Gastroesophageal sphincter (tissue), 4 donors: Measurements from ENCODE around the gene RAB11FIP5. TPM values are rescaled to one million over a fixed set of nuclear protein-coding genes. Genes with fewer than 3 reads are reported as not detected.

Experiments used
- ATAC-seq: fragments of 150-250 bp; one replicate; pipeline ENCODE4 v1.9.1; 2016; ENCODE audit warnings: mild to moderate bottlenecking, moderate library complexity
- H3K27ac ChIP-seq, 4 donors: fragments of 200-600 bp; sonication (generic) in 3 of 4; 1 replicate in 3 of 4; 2 replicates in 1 of 4; pipeline ENCODE4 v1.5.1; 2016 to 2019
- H3K27me3 ChIP-seq: fragments of 200-600 bp; sonication (generic); one replicate; pipeline ENCODE4 v1.5.1; 2019
- H3K36me3 ChIP-seq, 2 donors: fragments of 200-600 bp; sonication (generic); one replicate each; pipeline ENCODE4 v1.5.1; 2019; ENCODE audit warnings: control low read depth in 1 of 2
- H3K4me1 ChIP-seq, 3 donors: fragments of 200-600 bp; sonication (generic); 1 replicate in 2 of 3; 2 replicates in 1 of 3; pipeline ENCODE4 v1.5.1; 2016 to 2019; ENCODE audit warnings: control low read depth in 2 of 3
- H3K4me3 ChIP-seq, 2 donors: fragments of 200-600 bp; sonication (generic); one replicate each; pipeline ENCODE4 v1.5.1; 2019; ENCODE audit warnings: mild to moderate bottlenecking in 1 of 2, moderate library complexity in 1 of 2
- H3K9me3 ChIP-seq, 3 donors: fragments of 200-600 bp; sonication (generic); one replicate each; pipeline ENCODE4 v1.5.1; 2017 to 2019; ENCODE audit warnings: control low read depth in 2 of 3
- EP300 ChIP-seq: sonication (generic); formaldehyde crosslinking; IDR thresholded peaks from one replicate; pipeline ENCODE4 v1.6.1; 2017; ENCODE audit warnings: antibody characterized with exemption, mild to moderate bottlenecking
- POLR2A ChIP-seq, 2 donors: fragments of 450-650 bp; IDR thresholded peaks; one replicate each; pipeline ENCODE4 v1.6.1; 2017; ENCODE audit warnings: antibody characterized with exemption in 2 of 2, mild to moderate bottlenecking in 2 of 2, moderate library complexity in 1 of 2
- POLR2AphosphoS5 ChIP-seq: sonication (generic); formaldehyde crosslinking; IDR thresholded peaks from one replicate; pipeline ENCODE4 v1.6.1; 2017; ENCODE audit warnings: antibody characterized with exemption
- WGBS, 2 donors: methylation state at CpG; one replicate each; pipeline ENCODE4 v1.1.5; 2018; ENCODE audit warnings: low coverage in 1 of 2; 5-methylcytosine and 5-hydroxymethylcytosine counted together
- total RNA-seq, 4 donors: library from RNA; depleted of rRNA; stranded (reverse); fragments of >200 nt; gene quantifications; one replicate each; pipeline ENCODE4 v1.1.0, GENCODE V29; 2016
- TF ChIP-seq, protein P1 (sequence below), 4 experiments: fragments of 200-600 bp in 2 of 4; fragments of 450-650 bp in 2 of 4; sonication (generic) in 1 of 4; IDR thresholded peaks; one replicate each; pipeline ENCODE4 v1.5.1; 2017 to 2019; ENCODE audit warnings: antibody characterized with exemption in 4 of 4, mild to moderate bottlenecking in 2 of 4, moderate library complexity in 2 of 4

The RAB11FIP5 gene
- total RNA-seq, 4 donors from 2014 or later = 25.4 to 49.5 (median 29.4) TPM

DNA sequence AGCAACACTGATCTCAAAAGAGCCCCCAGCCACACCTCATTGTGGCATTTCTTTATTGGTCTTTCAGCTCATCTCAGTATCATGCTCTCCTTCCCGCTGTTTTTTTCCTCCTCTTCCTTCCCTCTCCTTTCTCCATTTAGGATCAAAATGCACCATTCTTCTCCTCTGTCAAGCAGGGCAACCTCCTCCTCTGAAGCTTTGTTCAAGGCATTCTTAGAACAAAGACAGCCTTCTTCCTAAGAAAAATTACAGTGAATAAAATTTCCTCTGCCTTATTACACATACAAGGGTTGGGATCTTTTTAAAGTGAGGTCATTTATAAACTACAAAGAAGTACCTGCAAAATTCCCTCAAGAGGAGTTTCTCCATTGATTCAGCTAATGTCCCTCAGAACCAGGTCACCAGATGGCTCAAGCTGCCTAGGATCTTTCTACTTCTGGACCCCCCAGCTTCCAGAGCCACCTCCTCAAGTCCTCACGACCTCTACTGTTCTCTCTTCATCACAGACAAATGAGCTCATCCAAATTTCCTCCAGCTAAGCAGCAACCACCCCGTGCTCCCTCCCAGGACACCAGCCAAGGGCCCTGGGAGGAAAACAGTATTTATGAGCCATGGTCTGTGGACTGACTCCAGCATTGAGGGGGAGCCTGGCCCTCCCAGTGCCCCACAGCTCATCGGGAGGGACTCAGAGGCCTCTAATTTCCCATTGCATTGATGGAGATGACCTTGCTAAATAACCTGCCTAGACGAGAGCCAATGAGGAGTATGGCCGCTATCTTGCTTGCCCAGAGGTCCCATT lies 59.2 kb downstream of the RAB11FIP5 start:
- Histone ChIP-seq H3K36me3 (peaks cover 2 to 50% of the 10 kb centered on the region in 2 donors), H3K9me3 (peaks cover 0 to 16% (median 0%) of the 10 kb centered on the region in 3 donors), H3K4me3 (no peak overlapping the region), H3K27me3 (no peaks in the 10 kb centered on the region), H3K4me1 (no peaks in the 10 kb centered on the region), H3K27ac (no peak overlapping the region)
- WGBS, 2 donors = 56 to 59% methylated on average over 2 to 5 of the region's 6 CpGs
- TF ChIP-seq POLR2AphosphoS5 = no peak
- TF ChIP-seq, protein P1, sequence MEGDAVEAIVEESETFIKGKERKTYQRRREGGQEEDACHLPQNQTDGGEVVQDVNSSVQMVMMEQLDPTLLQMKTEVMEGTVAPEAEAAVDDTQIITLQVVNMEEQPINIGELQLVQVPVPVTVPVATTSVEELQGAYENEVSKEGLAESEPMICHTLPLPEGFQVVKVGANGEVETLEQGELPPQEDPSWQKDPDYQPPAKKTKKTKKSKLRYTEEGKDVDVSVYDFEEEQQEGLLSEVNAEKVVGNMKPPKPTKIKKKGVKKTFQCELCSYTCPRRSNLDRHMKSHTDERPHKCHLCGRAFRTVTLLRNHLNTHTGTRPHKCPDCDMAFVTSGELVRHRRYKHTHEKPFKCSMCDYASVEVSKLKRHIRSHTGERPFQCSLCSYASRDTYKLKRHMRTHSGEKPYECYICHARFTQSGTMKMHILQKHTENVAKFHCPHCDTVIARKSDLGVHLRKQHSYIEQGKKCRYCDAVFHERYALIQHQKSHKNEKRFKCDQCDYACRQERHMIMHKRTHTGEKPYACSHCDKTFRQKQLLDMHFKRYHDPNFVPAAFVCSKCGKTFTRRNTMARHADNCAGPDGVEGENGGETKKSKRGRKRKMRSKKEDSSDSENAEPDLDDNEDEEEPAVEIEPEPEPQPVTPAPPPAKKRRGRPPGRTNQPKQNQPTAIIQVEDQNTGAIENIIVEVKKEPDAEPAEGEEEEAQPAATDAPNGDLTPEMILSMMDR (IDR thresholded peaks at IDR 0.05) = no peak
- TF ChIP-seq POLR2A (IDR thresholded peaks at IDR 0.05) = no peak
- TF ChIP-seq EP300 = no peak
- no peak for ATAC-seq

DNA sequence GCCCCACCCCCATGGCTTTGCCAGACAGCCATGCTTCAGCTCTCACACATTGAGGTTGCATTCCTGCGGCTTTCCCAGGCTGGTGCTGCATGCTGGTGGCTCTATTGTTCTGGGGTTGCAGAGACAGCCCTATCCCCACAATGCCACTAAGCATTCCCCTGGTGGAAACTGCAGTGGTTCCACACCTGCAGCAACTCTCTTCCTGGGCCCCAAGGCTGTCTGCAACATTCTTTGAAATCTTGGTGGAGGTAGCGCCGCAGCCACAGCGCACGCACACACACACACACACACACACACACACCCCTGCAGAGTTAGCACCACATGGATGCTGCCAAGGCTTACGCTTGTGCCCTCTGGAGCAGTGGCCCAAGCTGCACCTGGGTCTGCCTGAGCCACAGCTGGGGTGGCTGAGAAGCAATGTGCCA lies 62.6 kb downstream of the RAB11FIP5 start:
- H3K27me3 ChIP-seq = no peaks in the 10 kb centered on the region
- H3K36me3 ChIP-seq = peaks cover 0 to 18% of the 10 kb centered on the region in 2 donors
- WGBS, 2 donors = no CpG with 5 or more reads among the region's 6 CpGs
- H3K4me1 ChIP-seq = no peaks in the 10 kb centered on the region
- H3K4me3 ChIP-seq = no peak overlapping the region
- no peak overlapping the region for H3K27ac ChIP-seq
- ATAC-seq = no peak
- no peak for TF ChIP-seq POLR2AphosphoS5
- TF ChIP-seq, protein P1 (IDR thresholded peaks at IDR 0.05) = no peak
- TF ChIP-seq EP300 = no peak
- TF ChIP-seq POLR2A (IDR thresholded peaks at IDR 0.05) = no peak
- H3K9me3 ChIP-seq = no peaks in the 10 kb centered on the region

DNA sequence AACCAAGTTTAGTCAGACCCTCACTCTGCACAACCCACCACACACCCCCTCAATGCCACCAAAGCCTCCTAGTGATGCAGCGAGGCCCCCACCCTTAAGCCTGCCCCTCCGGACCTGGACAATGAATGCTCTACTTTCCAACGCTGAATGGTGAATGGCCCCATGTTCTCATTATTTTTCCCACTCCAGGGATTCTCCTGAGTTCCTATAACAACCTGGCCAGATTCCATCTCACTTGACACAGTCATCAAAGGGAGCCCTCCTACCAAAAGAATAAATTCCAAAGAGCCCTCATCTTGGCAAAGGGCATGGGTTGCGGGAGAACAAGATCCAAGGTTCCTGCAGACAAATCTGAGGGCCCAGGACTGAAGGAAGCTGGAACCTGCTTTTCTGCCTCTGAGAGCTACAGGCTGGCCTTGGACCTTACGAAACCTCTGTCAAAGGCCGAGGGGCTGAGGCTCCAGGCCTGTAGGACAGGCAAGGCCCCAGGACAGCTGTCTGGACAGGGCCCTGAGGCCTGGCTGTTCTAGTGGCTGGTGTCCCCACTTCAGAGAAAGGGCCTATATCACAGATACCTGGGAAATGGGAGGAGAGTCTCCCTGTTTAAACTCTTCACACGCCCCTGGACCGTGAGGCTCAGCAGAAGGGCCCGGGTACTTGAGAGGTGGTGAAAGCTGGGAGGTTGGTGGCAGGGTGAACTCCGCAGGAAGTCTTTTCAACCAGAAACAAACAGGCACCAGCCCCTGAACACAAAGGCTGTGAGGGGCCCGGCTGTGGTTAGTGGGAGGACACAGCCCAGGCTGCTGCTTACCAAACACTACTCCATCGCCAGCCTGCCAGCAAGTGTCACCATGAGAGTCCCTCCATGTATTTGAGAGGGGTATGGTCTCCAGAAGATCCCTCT lies 68.6 kb downstream of the RAB11FIP5 start:
- no peak for ATAC-seq
- no peak overlapping the region for H3K27ac ChIP-seq
- H3K36me3 ChIP-seq = peaks cover 0 to 33% of the 10 kb centered on the region in 2 donors
- no peak overlapping the region for H3K4me3 ChIP-seq
- 75% methylated on average over 2 of the region's 12 CpGs; no CpG with 5 or more reads in 1 of the 2 donors for WGBS, 2 donors
- TF ChIP-seq POLR2A (IDR thresholded peaks at IDR 0.05) (peak in 1 of 2 donors; percentile 2), POLR2AphosphoS5 (no peak), EP300 (no peak)
- no peaks in the 10 kb centered on the region for H3K9me3 ChIP-seq
- no peaks in the 10 kb centered on the region for H3K4me1 ChIP-seq
- H3K27me3 ChIP-seq = no peaks in the 10 kb centered on the region

DNA sequence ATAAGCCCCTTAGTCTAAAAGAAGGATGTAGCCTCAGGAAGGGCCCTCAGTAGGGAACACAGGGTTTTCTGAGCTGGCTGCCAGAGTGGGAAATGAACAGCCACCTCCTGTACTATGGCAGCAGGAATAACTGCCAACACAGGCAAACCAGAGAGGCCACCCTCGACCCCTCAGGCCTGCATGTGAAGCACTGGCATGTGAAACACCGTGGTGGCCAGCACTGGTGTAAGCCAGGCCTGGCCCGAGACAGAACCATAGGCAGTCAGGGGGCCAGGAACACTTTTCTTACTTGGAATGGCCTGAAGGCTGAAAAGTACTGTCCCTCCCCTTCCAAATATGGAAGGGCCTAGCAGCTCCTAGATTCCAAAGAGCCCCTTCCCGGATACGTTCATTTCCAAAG lies 69.5 kb downstream of the RAB11FIP5 start:
- TF ChIP-seq, protein P1 (IDR thresholded peaks at IDR 0.05) = no peak
- TF ChIP-seq POLR2A (IDR thresholded peaks at IDR 0.05) (no peak), POLR2AphosphoS5 (no peak), EP300 (no peak)
- Histone ChIP-seq H3K27me3 (no peaks in the 10 kb centered on the region), H3K4me3 (no peak overlapping the region), H3K36me3 (peaks cover 0 to 40% of the 10 kb centered on the region in 2 donors), H3K4me1 (no peaks in the 10 kb centered on the region), H3K9me3 (no peaks in the 10 kb centered on the region), H3K27ac (no peak overlapping the region)
- no peak for ATAC-seq
- 89 to 100% methylated on average over 2 to 4 of the region's 5 CpGs for WGBS, 2 donors

DNA sequence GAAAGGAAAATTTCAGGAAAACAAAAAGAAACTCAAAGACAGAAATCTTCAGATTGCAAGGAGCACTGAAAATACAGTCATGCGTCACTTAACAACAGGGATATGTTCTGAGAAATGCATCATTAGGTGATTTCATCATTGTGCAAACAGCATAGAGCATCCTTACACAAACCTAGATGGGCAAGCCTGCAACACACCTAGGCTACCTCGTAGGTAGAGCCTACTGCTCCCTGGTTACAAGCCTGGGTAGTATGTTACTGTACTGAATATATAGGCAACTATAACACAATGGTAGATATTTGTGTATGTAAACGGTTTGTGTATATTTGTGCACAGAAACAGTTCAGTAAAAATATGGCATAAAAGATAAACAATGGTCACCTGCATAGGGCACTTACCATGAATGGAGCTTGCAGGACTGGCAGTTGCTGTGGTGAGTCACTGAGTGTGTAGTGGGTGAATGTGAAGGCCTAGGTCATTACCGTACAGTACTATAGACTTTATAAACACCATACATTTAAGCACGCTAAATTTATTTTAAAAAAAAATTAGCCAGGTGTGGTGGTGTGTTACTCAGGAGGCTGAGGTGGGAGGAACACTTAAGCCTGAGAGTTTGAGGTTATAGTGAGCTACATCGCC lies 74.7 kb downstream of the RAB11FIP5 start:
- Histone ChIP-seq H3K9me3 (no peaks in the 10 kb centered on the region), H3K27ac (no peak overlapping the region), H3K36me3 (peaks cover 0 to 32% of the 10 kb centered on the region in 2 donors), H3K4me1 (no peaks in the 10 kb centered on the region), H3K4me3 (no peak overlapping the region), H3K27me3 (no peaks in the 10 kb centered on the region)
- TF ChIP-seq POLR2A (IDR thresholded peaks at IDR 0.05) (no peak), POLR2AphosphoS5 (no peak), EP300 (no peak)
- TF ChIP-seq, protein P1 (IDR thresholded peaks at IDR 0.05) = no peak
- WGBS, 2 donors = 85 to 89% methylated on average over 6 of the region's 6 CpGs
- ATAC-seq = no peak
